HG03159 (cell line): ENCODE results near the gene NBEA.

Source experiments
- ATAC-seq: cut with Tn5 transposase; IDR thresholded peaks from one replicate; pipeline ENCODE4 v1.9.1; 2021; ENCODE audit warnings: mild to moderate bottlenecking, moderate library complexity; ENCODE audit not compliant: unreplicated experiment

The NBEA gene

DNA sequence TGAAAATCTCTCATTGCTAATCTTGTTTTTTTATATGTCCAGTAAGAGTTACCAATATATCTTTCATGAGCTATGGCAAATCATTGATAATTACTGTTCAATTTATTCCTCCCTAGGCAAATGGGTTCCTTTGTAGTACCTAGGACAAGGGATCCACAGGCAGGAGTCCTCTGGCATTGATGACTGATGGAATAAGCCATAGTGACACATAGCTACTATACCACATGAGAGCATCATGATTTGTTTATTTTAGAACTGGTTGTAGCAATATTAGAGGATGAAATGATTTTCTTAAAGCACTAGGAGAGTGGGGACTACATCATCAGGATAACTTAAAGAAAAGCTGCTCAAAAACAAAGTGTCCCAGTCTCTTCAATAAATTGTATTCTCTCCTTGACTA is 556.2 kb downstream of the NBEA start:
- no peak for ATAC-seq

DNA sequence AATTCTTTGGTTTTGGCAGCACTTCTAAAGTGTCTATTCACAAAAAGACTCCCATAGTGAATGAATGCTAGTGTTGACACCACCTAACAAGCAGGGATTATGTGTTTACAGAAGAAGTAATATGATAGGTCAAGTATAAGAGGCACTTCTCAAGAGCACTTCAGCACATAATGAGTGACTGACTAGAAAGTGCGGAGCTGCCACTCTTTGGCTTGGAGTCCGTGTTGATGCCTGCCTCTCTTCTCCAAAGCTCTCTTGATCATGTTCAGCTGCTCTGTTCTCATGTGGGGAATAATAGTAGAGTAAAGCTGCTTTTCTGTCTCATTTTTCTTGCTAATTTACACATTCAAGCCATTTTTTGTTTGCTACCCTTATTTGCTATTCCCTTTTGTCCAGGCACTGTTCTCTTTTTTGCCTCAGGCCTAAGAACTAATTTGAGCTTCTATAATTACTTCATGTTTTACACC is 557.2 kb downstream of the NBEA start:
- no peak for ATAC-seq

DNA sequence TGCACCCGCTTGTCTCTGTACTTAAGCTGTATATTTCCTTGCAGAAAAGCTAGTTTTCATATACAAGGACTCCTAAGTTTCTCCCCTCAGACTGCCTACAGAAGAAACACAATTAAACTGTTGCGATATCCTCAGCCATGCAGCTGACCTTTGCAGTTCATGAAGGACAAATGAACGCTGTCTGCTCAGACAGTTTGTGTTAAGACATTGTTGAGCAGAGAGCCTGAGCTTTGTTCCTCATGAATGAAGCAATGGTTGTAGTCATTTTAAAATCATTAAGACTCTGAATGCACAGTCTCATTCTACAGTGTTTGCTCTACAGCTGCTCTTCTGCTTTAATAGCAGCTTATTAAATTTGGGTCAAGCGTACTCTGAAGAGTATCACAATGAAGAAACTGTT is 557.6 kb downstream of the NBEA start:
- no peak for ATAC-seq

DNA sequence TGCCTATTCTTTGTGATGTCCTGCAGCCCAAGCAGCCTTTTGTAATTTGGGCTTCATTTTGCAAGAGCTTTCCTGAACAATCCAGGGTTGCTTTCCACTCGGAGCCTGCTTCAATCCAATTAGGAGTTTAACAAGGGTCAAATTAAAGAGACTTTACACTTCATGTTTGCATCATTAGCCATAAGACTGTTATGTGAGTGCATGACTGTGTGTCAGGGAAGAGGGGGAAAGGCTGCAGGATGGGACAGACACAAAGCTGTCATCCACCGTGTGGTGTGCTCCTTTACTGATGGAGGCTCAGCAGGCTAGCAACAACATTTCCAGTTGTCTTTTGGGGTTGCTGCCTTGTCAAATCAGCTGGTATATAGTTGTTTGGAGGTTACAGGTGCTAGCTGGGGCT is 558.1 kb downstream of the NBEA start:
- ATAC-seq: no peak

DNA sequence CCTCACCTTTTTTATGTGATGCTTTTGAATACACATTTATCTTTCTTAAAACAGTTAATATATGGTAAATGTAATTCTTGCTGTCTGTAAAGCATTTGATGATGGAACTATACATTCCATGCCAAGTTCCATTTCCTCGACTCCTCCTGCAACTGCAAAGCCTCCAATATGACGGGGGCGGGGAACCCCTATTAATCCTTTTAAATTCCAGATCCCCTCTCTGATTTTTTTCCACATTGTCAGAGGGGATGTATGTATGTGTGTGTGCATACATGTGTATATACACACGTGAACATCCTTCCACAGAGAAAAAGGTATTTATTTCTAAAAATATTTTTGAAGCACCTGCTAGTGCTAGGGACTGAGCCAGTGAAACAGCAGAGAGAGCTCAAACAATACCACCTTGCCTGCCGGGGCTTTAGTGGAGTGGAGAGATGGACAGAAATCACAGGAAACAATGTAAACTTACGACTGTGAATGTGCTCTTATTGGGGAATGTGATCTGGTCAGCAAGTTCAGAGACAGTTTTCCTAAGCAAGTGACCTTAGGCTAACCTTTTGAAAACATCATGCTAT is 559.7 kb downstream of the NBEA start:
- no peak for ATAC-seq

DNA sequence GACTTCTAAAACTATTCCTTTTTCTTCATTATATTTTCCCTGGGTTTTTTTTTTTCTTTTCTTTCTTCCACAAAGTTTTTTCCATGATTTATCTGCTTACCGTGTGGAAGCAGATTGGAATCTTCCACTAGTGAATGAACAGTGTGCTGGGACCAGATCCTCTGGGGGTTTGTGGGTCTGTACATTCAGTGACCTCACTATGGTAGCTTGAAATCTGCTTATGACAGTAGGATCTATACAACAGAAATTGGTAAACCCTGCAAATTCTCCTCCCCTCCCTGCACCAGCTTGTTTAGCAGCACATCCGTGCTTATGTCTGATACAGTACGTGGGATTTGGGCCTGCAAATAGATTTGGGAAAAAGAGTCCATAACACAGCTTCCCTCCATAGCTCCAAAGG is 560.4 kb downstream of the NBEA start:
- ATAC-seq: no peak

DNA sequence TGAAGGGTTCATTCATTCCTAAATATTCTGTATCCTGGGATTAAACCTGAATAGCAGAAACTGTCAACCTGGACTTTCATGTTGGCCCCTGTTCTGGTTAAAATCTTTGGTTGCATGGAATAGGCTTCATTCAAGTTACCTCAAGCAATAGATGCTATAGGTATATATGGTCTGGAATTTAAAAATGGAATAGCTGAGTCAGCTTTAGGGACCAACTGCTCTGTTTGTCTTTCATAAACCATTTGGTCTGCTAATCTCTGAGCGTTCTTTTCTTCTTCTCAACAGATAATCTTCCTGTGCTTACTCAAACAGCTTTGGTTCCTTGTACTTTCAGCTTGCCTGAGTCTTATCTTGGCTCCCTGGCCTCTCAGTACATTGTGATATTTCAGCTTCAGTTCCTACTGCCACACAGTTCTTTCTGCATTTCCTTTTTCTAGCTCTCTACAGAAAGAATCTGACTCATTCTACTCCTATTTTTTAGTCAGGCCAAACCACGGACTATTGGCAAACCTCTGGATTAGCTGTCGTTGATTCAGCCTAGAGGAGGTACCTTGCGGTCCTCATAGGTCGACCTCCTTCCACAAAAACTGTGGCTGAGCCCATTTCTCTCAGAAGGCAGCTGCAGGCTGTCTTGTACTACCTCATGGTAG is 570.3 kb downstream of the NBEA start:
- no peak for ATAC-seq

DNA sequence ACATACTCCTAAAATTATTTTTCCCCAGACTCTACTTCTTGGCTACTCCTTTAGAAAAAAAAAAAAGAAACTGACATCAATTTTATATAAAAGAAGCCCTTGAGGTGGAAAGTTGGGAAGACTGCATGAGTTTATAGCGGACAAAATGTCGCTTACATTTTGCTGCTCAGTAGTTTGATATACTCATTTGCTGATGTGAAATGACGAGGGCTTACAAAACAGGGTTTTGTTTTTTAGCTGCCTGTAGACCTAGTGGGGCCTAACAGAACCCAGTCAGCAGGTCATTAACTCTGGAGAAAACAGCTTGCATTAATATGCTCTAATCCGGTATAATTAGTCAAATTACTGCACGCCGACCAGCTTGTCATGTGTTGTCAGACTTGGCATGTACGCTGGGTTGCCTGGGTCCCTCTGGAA is 572.0 kb downstream of the NBEA start:
- ATAC-seq: no peak

DNA sequence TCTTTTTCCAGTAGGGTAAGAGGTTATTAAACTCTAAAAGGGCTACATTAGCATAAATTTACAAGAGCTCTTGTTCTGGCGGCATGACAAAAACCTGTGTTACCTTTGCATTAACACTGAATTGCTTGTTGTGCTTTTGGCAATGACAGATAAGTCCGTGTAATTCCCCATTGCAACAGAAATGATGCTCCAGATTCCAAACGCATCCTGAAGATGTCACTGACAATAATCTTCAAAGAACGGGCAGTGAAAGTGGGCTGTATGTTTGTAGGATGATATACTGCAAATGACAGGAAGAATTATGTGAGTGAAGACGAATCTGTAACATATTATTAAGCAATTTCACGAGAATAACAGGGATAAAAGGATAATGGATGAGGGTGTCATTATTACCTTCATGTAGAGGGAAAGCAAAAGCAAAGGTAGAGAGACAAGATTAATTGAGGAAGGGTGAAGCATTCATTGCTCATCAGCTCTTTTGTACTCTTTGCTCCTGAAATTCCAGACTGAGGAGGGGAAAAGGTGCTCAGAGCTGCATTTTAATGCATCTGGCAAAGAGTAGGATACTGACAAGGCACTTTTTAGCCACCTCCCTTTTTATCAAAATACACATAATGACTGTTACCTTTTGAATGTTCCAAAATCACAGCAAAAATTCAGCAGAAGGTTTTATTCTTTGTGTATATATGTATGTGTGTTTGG is 572.9 kb downstream of the NBEA start:
- no peak for ATAC-seq

DNA sequence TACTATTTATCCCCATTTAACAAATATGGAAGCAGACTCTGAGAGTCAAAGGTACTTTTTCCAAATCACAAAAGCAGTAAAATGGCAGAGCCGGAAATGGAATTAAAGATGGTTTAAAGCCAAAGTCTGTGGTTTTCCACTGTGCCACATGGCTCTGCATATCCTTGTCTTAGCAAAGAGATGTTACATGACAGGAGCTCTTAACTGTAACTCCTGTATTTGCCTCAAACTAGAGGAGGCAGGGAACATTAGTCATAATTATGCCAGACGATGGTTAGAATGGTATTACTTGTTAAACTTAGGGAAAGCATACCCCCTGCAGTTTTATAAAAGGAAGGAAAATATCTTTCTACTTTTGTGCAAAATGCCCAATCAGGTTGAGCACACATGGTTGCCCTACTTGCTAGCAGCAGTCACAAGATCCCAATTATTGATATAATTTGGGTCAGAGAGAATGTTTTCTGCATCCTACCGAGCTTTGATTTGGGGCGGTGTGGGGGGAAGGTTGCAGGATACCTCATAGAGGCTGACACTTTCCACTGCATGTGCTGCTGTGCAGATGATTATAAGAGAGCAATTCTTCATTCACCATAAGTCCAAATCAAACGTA is 576.4 kb downstream of the NBEA start:
- no peak for ATAC-seq

DNA sequence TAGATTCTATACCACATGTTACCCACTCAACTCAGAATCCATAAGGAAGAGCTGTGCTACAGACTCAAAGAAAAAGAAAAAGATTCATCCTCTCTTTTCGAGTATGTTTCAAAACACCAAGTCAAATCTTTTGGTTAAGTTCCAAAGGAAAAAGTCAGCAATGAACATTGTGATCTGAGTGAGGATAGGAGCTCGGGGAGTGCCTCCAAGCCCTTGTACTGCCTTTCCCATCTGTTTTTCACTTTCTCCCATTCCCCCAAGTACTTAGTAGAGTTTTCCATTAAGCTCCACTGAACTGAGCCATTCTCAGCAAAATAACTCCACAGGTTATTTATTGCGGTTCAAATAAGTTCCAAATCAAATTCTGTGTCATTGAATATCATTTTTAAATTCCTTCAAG is 582.1 kb downstream of the NBEA start:
- no peak for ATAC-seq

DNA sequence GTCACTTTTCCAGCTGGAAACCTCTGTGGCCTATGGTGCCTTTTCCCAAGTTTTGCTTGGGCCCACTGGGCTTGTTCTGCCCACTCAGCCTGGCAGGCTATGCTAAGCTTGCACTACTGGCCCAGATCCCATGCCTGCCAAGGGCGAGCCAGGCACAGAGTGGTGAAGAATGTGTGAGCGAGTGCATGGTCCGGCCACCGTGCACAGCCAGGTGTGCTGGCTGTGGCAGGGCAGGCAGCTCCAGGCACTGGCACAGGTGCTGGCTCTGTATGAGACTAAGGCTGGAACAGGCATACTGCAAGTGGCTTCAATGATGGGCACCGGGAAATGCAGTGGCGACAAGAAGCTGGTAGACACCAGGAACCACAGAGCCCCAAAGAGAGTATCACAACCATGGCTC is 584.5 kb downstream of the NBEA start:
- no peak for ATAC-seq

DNA sequence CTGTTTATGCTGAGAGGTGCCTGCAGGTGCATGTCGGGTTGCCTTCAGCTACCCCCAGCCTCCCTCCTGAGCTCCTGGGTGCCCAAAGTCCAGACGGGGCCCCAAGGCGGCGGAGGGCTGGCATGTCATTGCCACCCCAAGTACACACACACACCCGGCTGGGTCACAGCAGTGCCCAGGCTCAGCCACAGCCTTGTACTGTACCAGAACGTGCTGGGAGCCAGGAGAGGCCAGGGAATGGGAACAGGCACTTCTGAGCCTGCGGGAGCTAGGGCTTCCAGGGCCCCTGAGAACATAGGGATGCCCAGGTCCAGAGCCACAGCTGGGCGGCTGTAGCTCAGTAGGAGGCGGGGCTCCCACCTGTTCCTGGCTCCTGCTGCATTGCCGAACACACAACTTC is 585.4 kb downstream of the NBEA start:
- no peak for ATAC-seq

DNA sequence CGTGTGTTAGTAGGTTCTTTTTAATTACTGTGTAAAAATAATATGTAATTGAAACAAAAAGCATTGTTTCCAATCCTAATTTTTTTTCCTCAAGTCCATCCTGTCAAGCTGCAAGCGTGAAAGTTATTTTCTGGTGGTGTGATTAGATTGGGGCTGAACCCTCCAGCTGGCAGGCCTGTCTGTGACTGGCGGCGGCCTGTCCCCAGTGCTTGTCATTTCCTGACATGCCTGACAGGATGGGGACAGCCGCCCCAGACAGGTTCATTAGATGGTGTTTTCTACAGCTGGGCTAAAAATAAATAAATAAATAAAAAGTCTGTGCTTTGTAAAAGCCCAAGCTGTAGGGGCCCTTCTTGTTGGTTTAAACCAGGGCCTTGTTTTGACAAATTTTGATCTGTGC is 588.1 kb downstream of the NBEA start:
- ATAC-seq: no peak

DNA sequence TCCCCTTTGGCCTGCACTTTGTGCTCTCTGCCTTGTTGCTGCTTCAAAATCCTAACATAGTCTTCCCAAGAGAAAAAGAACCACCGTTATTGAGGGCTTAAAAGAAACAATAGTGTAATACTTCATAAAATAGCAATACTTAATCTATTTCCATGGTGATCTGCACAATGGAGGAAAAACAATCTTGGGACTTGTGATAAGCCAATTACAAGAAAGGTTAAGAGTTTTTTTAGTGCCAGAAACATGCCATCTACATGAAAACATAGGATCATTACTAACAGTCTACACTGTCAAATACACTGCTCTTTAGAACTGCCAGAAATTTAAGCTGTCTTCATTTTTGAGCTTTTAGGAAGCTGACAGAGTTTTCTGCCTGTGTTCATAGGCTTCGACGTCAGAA is 588.5 kb downstream of the NBEA start:
- ATAC-seq: no peak

DNA sequence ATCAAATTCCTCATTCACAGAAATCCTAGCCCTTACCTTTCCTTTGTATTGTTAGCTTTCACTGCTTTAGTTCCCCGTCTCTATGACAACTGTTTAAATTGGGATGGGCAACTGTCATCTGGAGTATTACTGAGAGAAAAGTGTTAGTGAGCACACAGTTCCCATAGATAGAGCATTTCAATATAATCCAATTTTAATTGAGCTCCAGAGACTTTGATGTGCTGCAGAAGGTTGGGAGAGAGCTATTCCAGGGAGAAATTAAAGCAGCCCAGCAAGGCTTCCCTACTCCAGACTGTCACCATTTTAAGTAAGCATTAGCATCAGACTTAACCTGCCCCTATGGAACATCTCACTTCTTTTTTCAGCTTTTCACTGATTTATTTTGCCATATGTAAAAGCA is 589.5 kb downstream of the NBEA start:
- ATAC-seq: no peak

DNA sequence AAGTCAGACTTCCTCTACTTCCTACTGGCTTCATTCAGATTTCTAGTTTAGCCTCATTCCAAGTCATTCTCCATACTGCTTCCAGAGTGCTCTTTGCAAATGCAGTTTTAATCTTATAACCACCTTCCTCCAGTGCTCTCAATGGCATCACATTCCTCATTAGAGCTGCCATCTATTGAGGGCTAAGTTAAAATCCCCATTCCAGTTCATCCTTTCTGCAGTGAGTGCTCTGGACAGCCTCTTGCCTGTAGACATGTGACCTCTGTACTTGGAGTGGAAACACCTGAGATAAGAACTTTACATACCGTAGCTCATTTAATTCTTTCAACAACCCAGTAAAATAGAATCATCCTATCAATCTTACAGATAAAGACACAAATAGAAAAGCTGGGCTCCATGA is 592.3 kb downstream of the NBEA start:
- ATAC-seq: no peak

DNA sequence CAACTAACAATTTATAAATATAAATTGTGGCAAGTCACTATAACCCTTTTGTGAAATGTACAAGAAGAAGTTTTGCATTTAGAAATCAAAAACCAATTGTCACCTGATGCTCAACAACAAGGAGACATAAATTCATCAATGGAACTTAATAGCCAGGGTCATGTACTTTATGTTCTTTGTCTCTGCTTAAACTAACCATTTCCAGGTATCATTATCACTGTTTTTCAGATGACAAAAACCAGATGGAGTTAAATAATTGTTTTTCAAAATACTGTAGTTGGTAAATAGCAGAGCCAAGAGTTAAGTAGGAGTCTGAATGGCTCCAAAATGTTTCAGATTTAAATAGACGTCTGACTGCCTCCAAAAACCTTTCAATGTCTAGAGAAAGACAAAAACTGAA is 606.7 kb downstream of the NBEA start:
- no peak for ATAC-seq

DNA sequence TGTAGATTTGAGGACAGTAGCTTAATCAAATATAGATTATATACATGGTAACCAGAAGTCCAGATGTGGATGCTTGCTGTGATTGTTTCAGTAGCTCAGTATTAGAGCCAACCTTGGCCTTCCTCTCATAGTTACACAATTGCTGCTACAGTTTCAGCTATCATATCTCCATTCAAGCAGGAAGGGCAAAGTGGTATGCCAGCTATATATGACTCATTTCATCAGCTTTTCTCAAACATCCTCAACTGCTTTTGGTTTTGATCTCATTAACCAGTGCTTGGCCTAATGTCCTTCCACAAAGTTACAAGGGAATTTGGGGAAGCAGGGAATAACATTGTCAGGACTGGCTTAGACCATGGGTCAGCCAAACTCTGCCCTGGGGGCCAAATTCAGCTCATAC is 607.4 kb downstream of the NBEA start:
- peak; percentile 76 for ATAC-seq

DNA sequence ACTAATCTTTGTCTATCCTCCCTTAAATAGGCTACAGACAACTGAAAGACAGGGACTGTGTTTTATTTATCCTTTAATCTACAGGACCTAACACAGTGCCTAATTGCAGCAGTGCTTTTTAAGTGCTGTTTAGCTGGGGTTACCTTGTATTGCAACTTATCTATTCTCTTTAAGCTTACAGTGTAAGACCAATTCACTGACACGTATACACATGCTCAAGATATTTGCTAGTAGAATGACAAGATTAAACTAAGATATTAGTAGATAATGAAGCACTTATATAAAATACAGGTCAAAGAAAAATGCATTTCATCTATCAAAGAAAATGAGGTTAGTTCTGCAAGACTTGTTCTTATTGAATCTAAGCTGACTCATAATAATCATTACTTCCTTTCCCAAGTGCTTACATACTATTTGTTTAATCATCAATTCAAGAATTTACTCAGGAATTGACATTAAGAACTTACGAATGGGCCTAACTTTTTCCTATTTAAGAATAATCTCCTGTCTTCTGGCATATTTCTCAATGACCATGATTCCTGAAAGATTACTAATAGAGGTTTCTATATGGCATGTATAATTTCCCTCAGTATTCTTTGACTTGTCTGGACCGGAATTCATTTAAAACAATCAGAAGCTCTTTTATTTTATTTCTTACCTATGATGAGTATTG is 610.2 kb downstream of the NBEA start:
- ATAC-seq: no peak

DNA sequence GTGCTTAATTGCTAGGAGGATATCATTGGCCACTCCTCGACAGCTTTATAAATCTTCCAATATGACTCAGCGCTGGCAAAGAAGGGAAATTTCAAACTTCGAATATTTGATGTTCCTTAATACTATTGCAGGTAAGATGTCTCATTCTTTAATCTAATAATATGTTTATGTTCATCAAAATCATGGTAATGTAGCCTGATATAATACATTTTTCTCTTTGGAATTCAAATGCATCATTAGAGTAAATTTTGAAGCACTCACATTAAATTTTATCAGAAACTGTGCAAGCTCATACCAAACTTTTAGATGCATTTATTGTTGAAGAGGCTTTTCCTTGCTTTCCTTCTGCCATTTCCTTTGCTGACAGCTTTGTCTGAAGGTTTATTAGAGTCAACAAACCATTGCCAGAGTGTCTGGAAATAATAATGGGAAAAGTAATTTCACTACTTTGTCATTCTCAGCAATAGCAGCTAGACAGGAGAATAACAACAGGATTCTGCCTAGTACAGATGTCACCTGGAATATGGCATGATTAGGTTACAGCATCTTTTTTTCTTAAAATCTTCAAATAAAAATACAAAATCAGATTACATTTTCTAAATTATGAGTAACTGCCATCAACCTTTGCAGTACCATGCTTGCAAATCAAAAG is 613.0 kb downstream of the NBEA start:
- no peak for ATAC-seq
